CD14-positive monocyte (primary cell): ENCODE results near the gene MCEE. TPM values are rescaled to one million over a fixed set of nuclear protein-coding genes. Genes with fewer than 3 reads are reported as not detected.

Experiments used
- DNase-seq, 3 donors: peaks; one replicate each; pipeline ENCODE4 v3.0.0-alpha.2; 2011 to 2022
- H2AFZ ChIP-seq: 2 replicates; pipeline ENCODE4 v1.6.0; 2012; ENCODE audit warnings: mild to moderate bottlenecking, low read depth, low read length, inconsistent platforms; ENCODE audit not compliant: insufficient read depth, poor library complexity, severe bottlenecking
- H3K27ac ChIP-seq, 2 donors: 1 replicate in 1 of 2; 2 replicates in 1 of 2; pipeline ENCODE4 v1.5.1; 2012 to 2013; ENCODE audit warnings: low read length in 2 of 2, control low read depth in 1 of 2, inconsistent platforms in 1 of 2, low read depth in 1 of 2, mild to moderate bottlenecking in 1 of 2
- H3K27me3 ChIP-seq, 2 donors: one replicate each; pipeline versions ENCODE4 v1.6.0 to v1.6.1; 2011 to 2013; ENCODE audit warnings: low read length in 2 of 2; ENCODE audit not compliant: control insufficient read depth in 2 of 2, insufficient read depth in 2 of 2
- H3K36me3 ChIP-seq, 2 donors: replicated peaks in 1 of 2; 1 replicate in 1 of 2; 2 replicates in 1 of 2; pipeline versions ENCODE4 v1.5.1 to v1.6.1; 2012 to 2013; ENCODE audit warnings: low read length in 2 of 2, control low read depth in 1 of 2, inconsistent platforms in 1 of 2, mild to moderate bottlenecking in 1 of 2; ENCODE audit not compliant: insufficient read depth in 2 of 2, control insufficient read depth in 1 of 2
- H3K4me1 ChIP-seq, 2 donors: 1 replicate in 1 of 2; 2 replicates in 1 of 2; pipeline versions ENCODE4 v1.5.1 to v1.6.1; 2012 to 2013; ENCODE audit warnings: low read length in 2 of 2, control low read depth in 1 of 2, inconsistent platforms in 1 of 2, mild to moderate bottlenecking in 1 of 2, moderate library complexity in 1 of 2; ENCODE audit not compliant: insufficient read depth in 2 of 2, control insufficient read depth in 1 of 2
- H3K4me2 ChIP-seq: replicated peaks from 2 replicates; pipeline ENCODE3; 2012; ENCODE audit warnings: low read length, moderate library complexity, mild to moderate bottlenecking; ENCODE audit not compliant: poor library complexity, severe bottlenecking; ENCODE audit errors: extremely low read depth
- H3K4me3 ChIP-seq, 3 experiments: fragments of 200-600 bp in 1 of 3; sonication (generic) in 1 of 3; replicated peaks in 1 of 3; 1 replicate in 2 of 3; 2 replicates in 1 of 3; pipeline ENCODE4 v1.5.1; 2011 to 2013; ENCODE audit warnings: low read length in 3 of 3, mild to moderate bottlenecking in 3 of 3, control low read depth in 2 of 3, low read depth in 2 of 3, inconsistent platforms in 1 of 3, moderate library complexity in 1 of 3
- H3K79me2 ChIP-seq: 2 replicates; pipeline ENCODE4 v1.6.0; 2012; ENCODE audit warnings: mild to moderate bottlenecking, control low read depth, inconsistent platforms, low read length, moderate library complexity; ENCODE audit not compliant: insufficient read depth
- H3K9ac ChIP-seq: 2 replicates; pipeline ENCODE4 v1.6.0; 2017; ENCODE audit warnings: low read length, mild to moderate bottlenecking; ENCODE audit not compliant: insufficient read depth, poor library complexity, severe bottlenecking
- H3K9me3 ChIP-seq, 2 donors: replicated peaks in 1 of 2; 1 replicate in 1 of 2; 2 replicates in 1 of 2; pipeline versions ENCODE4 v1.5.1 to v1.6.1; 2012 to 2013; ENCODE audit warnings: low read length in 2 of 2, control low read depth in 1 of 2; ENCODE audit not compliant: control insufficient read depth in 1 of 2, insufficient read depth in 1 of 2
- H4K20me1 ChIP-seq: 2 replicates; pipeline ENCODE4 v1.6.0; 2012; ENCODE audit warnings: mild to moderate bottlenecking, low read length, control low read depth, moderate library complexity; ENCODE audit not compliant: insufficient read depth
- H3K27ac Mint-ChIP-seq, 7 donors: one replicate each; pipeline ENCODE4 v1.8.0; 2020; ENCODE audit warnings: mild to moderate bottlenecking in 7 of 7, mixed read lengths in 7 of 7, moderate library complexity in 6 of 7, inconsistent platforms in 2 of 7
- H3K27me3 Mint-ChIP-seq, 3 donors: one replicate each; pipeline ENCODE4 v1.8.0; 2021 to 2022; ENCODE audit warnings: low read depth in 3 of 3, mild to moderate bottlenecking in 3 of 3, mixed read lengths in 3 of 3, moderate library complexity in 3 of 3, inconsistent platforms in 1 of 3
- H3K36me3 Mint-ChIP-seq, 2 donors: one replicate each; pipeline ENCODE4 v1.8.0; 2020; ENCODE audit warnings: mixed read lengths in 2 of 2, inconsistent platforms in 1 of 2, mild to moderate bottlenecking in 1 of 2
- H3K4me1 Mint-ChIP-seq: one replicate; pipeline ENCODE4 v1.8.0; 2020; ENCODE audit warnings: mild to moderate bottlenecking, mixed read lengths
- H3K4me3 Mint-ChIP-seq, 2 donors: one replicate each; pipeline ENCODE4 v1.8.0; 2020; ENCODE audit warnings: mild to moderate bottlenecking in 2 of 2, mixed read lengths in 2 of 2, moderate library complexity in 1 of 2
- H3K9me3 Mint-ChIP-seq, 7 donors: one replicate each; pipeline ENCODE4 v1.8.0; 2020 to 2022; ENCODE audit warnings: mixed read lengths in 7 of 7, mild to moderate bottlenecking in 6 of 7, moderate library complexity in 6 of 7, inconsistent platforms in 2 of 7
- WGBS: methylation state at CpG from one replicate; pipeline ENCODE4 v1.1.5; 2013; ENCODE audit warnings: missing lambda C conversion rate; ENCODE audit not compliant: insufficient coverage; 5-methylcytosine and 5-hydroxymethylcytosine counted together
- intact Hi-C, 2 donors: fragments of 100-400 bp; cut with micrococcal nuclease; formaldehyde crosslinking; loops; one replicate each; pipeline versions ENCODE4 v1.15.0 to v1.15.1; 2023
- polyA plus RNA-seq, 3 donors: library from polyadenylated mRNA; depleted of rRNA in 1 of 3; unstranded in 2 of 3; stranded (reverse) in 1 of 3; fragments of 300-500 nt in 2 of 3; fragments of >200 nt in 1 of 3; fragmentation: Illumina TruSeq in 2 of 3; gene quantifications; 1 replicate in 2 of 3; 2 replicates in 1 of 3; pipeline ENCODE4 v1.2.3, GENCODE V29; 2012 to 2021
- TF ChIP-seq, protein P1 (sequence below): fragments of 200-600 bp; IDR thresholded peaks from one replicate; pipeline ENCODE4 v1.8.0; 2022; ENCODE audit warnings: antibody characterized with exemption, mild to moderate bottlenecking

Gene MCEE
- polyA plus RNA-seq, 3 donors: 9.3 to 29.0 (median 24.7) TPM

DNA sequence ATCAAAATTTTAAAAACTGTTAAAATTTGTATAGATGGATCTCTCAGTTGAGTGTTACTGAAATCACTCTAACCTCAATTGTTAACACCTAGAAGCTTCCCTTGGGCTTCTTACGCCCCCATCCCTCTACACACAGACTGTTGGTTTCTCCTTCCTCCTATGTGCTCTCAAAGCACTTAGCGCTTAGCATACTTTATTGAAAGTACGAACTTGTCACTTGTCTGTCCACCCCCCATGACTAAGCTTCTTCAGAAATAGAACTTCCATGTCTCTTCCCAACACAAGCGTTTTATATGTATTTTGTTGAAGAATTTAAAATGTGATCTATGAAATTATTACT lies 846 bp upstream of the MCEE start:
- Histone ChIP-seq H3K36me3 (peaks cover 24 to 36% of the 10 kb centered on the region in 2 donors), H3K9me3 (no peaks in the 10 kb centered on the region), H3K79me2 (peaks cover 72% of the 10 kb centered on the region), H3K4me1 (peaks cover 17 to 39% of the 10 kb centered on the region in 2 donors), H3K4me2 (peak overlapping the region; percentile 88), H3K27me3 (no peaks in the 10 kb centered on the region), H3K27ac (peak overlapping the region; percentile 82 to 94), H2AFZ (peak overlapping the region; percentile 99), H3K9ac (peak overlapping the region; percentile 89), H4K20me1 (no peaks in the 10 kb centered on the region), H3K4me3 (peak overlapping the region; percentile 87 to 99 (median 93))
- Mint-ChIP-seq H3K4me3 (no peak overlapping the region), H3K27me3 (no peaks in the 10 kb centered on the region), H3K9me3 (no peaks in the 10 kb centered on the region), H3K4me1 (peaks cover 11% of the 10 kb centered on the region), H3K36me3 (peaks cover 15 to 16% of the 10 kb centered on the region in 2 donors), H3K27ac (no peak overlapping the region)
- intact Hi-C loops: loop anchor here in 1 of 2 donors (5.0 kb wide), 1 partner anchor 59 kb away; no protein-coding TSS in a partner anchor
- TF ChIP-seq, protein P1, sequence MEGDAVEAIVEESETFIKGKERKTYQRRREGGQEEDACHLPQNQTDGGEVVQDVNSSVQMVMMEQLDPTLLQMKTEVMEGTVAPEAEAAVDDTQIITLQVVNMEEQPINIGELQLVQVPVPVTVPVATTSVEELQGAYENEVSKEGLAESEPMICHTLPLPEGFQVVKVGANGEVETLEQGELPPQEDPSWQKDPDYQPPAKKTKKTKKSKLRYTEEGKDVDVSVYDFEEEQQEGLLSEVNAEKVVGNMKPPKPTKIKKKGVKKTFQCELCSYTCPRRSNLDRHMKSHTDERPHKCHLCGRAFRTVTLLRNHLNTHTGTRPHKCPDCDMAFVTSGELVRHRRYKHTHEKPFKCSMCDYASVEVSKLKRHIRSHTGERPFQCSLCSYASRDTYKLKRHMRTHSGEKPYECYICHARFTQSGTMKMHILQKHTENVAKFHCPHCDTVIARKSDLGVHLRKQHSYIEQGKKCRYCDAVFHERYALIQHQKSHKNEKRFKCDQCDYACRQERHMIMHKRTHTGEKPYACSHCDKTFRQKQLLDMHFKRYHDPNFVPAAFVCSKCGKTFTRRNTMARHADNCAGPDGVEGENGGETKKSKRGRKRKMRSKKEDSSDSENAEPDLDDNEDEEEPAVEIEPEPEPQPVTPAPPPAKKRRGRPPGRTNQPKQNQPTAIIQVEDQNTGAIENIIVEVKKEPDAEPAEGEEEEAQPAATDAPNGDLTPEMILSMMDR: no peak
- peak; percentile 9 to 26 (median 25) for DNase-seq
- 0% methylated on average over 3 of the region's 4 CpGs for WGBS

DNA sequence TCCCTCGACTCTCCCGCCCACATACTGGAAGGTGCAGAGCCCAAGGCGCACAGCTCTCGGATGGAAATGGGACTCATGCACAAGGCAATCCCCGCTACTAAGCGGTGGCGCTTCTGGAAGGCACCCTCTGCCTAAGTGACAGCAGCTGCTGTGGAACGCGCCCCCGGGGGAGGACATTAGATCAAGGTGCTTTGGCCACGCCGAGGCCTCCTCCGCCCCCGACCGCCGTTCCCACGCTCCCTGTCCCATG lies 202 bp downstream of the MCEE start:
- Histone ChIP-seq H3K27ac (peak overlapping the region; percentile 82 to 94), H3K4me3 (peak overlapping the region; percentile 87 to 99 (median 93)), H3K9ac (peak overlapping the region; percentile 89), H3K27me3 (no peaks in the 10 kb centered on the region), H3K79me2 (peaks cover 79% of the 10 kb centered on the region), H3K36me3 (peaks cover 14 to 25% of the 10 kb centered on the region in 2 donors), H4K20me1 (no peaks in the 10 kb centered on the region), H3K9me3 (no peaks in the 10 kb centered on the region), H3K4me1 (peaks cover 17 to 39% of the 10 kb centered on the region in 2 donors), H2AFZ (peak overlapping the region; percentile 99), H3K4me2 (peak overlapping the region; percentile 88)
- Mint-ChIP-seq H3K4me3 (no peak overlapping the region), H3K27me3 (no peaks in the 10 kb centered on the region), H3K9me3 (no peaks in the 10 kb centered on the region), H3K27ac (peak overlapping the region in 1 of 7 donors; percentile 97), H3K36me3 (peaks cover 8 to 10% of the 10 kb centered on the region in 2 donors), H3K4me1 (peaks cover 11% of the 10 kb centered on the region)
- WGBS: under 1% methylated on average over 17 of the region's 17 CpGs
- DNase-seq: no peak
- TF ChIP-seq, protein P1: no peak
- intact Hi-C loops: loop anchor here in 1 of 2 donors (5.0 kb wide), 1 partner anchor 58 kb away; no protein-coding TSS in a partner anchor
